Choroid plexus epithelial cell (primary cell): ENCODE results near the gene TGFB2.

Experiments
- DNase-seq: peaks from one replicate; pipeline ENCODE4 v3.0.0-alpha.2; 2010; ENCODE audit warnings: low read depth
- H3K4me3 ChIP-seq: 2 replicates; pipeline ENCODE4 v1.5.1; 2011; ENCODE audit warnings: low read depth, mild to moderate bottlenecking, control low read depth, low read length, moderate library complexity
- CTCF ChIP-seq: conservative IDR thresholded peaks from 2 replicates; pipeline ENCODE4 v1.5.1; 2011; ENCODE audit warnings: low read depth, mild to moderate bottlenecking, control low read depth, inconsistent platforms, low read length, moderate library complexity

Gene TGFB2

GRCh38 chr1:218454700-218455282 lies 109.7 kb downstream of the TGFB2 start:
- H3K4me3 ChIP-seq = no peak overlapping the region
- no peak for TF ChIP-seq CTCF
- DNase-seq = no peak

DNA sequence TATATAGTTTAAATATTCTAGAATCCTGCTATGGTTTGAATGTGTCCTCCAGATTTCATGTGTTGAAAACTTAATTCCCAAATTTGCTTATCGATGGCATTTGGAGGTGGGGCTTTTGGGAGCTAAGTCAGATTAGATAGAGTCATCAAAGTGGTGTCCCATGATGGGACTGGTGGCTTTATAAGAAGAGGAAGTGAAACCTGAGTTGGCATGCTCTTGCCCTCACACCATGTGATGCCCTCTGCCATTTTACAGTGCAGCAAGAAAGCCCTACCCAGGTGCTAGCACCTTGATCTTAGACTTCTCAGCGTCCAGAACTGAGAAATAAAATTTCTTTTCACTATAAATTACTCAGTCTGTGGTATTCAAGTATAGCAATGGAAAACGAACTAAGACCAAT lies 111.3 kb downstream of the TGFB2 start:
- no peak overlapping the region for H3K4me3 ChIP-seq
- DNase-seq = no peak
- no peak for TF ChIP-seq CTCF

GRCh38 chr1:218459450-218459849 lies 114.3 kb downstream of the TGFB2 start:
- peak; percentile 69 for DNase-seq
- H3K4me3 ChIP-seq = no peak overlapping the region
- TF ChIP-seq CTCF = no peak

DNA sequence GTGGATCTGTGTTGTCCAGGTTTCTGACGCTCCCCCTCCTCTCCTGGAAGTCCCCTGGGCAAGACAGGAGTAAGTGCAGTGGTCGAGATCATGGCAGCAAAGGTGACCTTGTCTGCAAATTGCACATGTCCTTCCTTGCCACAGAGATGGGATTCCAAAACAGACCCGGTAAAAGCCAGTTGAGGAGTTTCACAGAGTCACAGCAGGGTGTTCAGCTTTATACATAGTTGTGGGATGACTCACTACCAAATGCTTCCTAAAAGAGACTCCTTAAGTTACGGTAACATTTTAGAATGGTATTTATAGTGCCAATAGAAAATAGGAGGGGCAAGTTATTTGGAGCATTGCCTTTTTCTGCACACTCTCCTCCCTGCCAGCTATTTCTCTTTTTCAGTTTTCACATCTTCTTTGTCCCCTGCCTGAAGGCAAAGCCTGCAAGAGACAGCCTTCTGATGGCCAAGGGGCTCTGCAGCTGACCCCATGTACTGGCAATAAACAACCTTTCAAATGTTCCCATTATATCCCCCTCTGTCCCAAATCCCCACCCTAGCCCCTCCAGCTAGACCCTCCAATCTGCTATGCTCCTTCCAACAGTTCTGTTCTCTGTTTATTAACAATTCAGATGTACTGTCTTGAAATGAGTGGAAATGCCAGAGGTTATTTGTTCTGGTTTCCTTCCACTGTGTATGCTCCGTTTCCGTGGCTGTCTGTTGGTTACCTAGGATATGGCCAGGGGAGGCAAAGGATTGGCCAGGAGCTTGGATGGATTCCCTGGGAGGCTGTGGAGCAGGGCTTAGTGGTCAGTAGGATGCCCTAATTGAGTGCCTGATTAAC lies 115.0 kb downstream of the TGFB2 start:
- TF ChIP-seq CTCF = no peak
- DNase-seq = peak; percentile 97
- no peak overlapping the region for H3K4me3 ChIP-seq

GRCh38 chr1:218461351-218461750 lies 116.2 kb downstream of the TGFB2 start:
- no peak for DNase-seq
- H3K4me3 ChIP-seq = no peak overlapping the region
- TF ChIP-seq CTCF = no peak

DNA sequence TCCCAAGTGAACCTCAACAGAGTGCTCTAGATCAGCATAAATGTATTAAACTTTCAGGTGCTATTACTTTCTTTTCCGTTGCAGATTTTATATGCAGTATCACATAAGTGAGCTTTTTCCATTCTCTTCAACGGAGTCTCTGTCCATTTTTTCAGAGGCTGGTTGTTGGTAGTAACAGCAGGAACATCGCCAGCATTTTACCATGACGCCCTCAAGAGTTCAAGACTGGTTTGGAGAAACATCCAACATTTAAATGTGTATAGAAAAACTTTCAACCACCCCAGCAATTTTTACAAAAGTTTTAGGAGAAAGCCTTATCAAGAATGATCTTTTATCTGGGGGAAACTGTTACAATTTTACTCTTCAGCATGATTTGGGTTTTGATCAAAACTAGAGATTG lies 117.0 kb downstream of the TGFB2 start:
- H3K4me3 ChIP-seq = no peak overlapping the region
- no peak for DNase-seq
- TF ChIP-seq CTCF = no peak

DNA sequence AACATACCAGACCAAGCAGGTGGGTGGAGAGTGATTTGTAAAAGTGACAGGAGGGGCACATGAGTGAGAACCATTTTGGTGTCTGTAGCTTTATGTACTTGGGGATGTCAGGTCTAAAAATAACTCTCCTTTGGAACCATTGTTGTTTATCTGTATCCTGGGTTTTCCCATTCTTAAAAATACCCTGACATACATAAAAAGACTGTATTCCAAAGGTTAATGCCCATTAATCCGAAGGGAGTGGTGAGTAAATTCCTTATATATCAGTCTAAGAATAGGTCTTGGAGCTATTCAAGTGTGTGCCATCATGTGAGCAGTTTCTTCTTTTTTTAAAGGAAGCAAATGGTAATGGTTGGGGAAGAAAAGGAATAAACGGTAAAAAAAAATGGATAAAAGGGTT lies 117.5 kb downstream of the TGFB2 start:
- no peak for TF ChIP-seq CTCF
- H3K4me3 ChIP-seq = no peak overlapping the region
- DNase-seq = no peak
